Panc1 (cell line): ENCODE results near the gene ENPP7. TPM values are rescaled to one million over a fixed set of nuclear protein-coding genes. Genes with fewer than 3 reads are reported as not detected.

ENCODE experiments used
- ATAC-seq: fragments of 200-7000 bp; cut with Tn5 transposase; 2 replicates; pipeline ENCODE4 v1.9.1; 2020; ENCODE audit warnings: mild to moderate bottlenecking, moderate library complexity
- BruUV-seq: library from RNA; stranded (reverse); fragments of 400-500 nt; replicated peaks from 2 replicates; lab custom pipeline; 2021; lab: Mats Ljungman, UMichigan
- CTCF ChIA-PET: fragments of 300-600 bp; sonication (Branson Sonifier 250); formaldehyde crosslinking; loops from one replicate; lab custom pipeline; 2022; ENCODE audit warnings: antibody characterized with exemption; lab: Charles Lee
- POLR2A ChIA-PET: fragments of 300-600 bp; sonication (Branson Sonifier 250); formaldehyde crosslinking; loops from one replicate; lab custom pipeline; 2022; ENCODE audit warnings: antibody characterized with exemption; lab: Charles Lee
- DNase-seq: peaks from one replicate; pipeline ENCODE4 v3.0.0-alpha.2; 2010; ENCODE audit warnings: low read depth, low spot score
- H3K27ac ChIP-seq: 2 replicates; pipeline ENCODE4 v1.5.1; 2011; ENCODE audit warnings: mild to moderate bottlenecking, low read length, inconsistent platforms
- H3K27me3 ChIP-seq: fragments of 200-500 bp; sonication (Bioruptor generic); 2 replicates; pipeline ENCODE4 v1.6.0; 2014; ENCODE audit warnings: low read length, inconsistent platforms; ENCODE audit not compliant: control insufficient read depth, insufficient read depth
- H3K36me3 ChIP-seq: fragments of 200-500 bp; sonication (Bioruptor generic); 2 replicates; pipeline ENCODE4 v1.5.1; 2014; ENCODE audit warnings: inconsistent platforms, mild to moderate bottlenecking, low read length, moderate library complexity; ENCODE audit not compliant: control insufficient read depth, insufficient read depth
- H3K4me1 ChIP-seq: 2 replicates; pipeline ENCODE4 v1.5.1; 2011; ENCODE audit warnings: inconsistent platforms, mild to moderate bottlenecking, low read length, moderate library complexity; ENCODE audit not compliant: control insufficient read depth, insufficient read depth
- H3K4me3 ChIP-seq, 2 experiments: 2 replicates each; pipeline ENCODE4 v1.5.1; 2011 to 2012; ENCODE audit warnings: low read depth in 2 of 2, low read length in 2 of 2, mild to moderate bottlenecking in 2 of 2, inconsistent platforms in 1 of 2, moderate library complexity in 1 of 2
- H3K9me3 ChIP-seq: fragments of 200-500 bp; sonication (Bioruptor generic); 2 replicates; pipeline ENCODE4 v1.5.1; 2014; ENCODE audit warnings: low read depth, mild to moderate bottlenecking, inconsistent platforms, low read length, moderate library complexity; ENCODE audit not compliant: control insufficient read depth, insufficient read depth
- CTCF ChIP-seq: fragments of 450-650 bp; IDR thresholded peaks from 2 replicates; pipeline ENCODE4 v1.5.1; 2017; ENCODE audit warnings: mild to moderate bottlenecking
- POLR2AphosphoS5 ChIP-seq: IDR thresholded peaks from 2 replicates; pipeline ENCODE4 v1.6.1; 2012; ENCODE audit warnings: mild to moderate bottlenecking, low read depth, low read length, moderate library complexity
- REST ChIP-seq, 2 experiments: IDR thresholded peaks; 2 replicates each; pipeline ENCODE4 v1.6.1; 2011 to 2012; ENCODE audit warnings: low read depth in 2 of 2, control low read depth in 1 of 2, low read length in 1 of 2, mild to moderate bottlenecking in 1 of 2, moderate library complexity in 1 of 2; ENCODE audit not compliant: insufficient read depth in 1 of 2
- SIN3A ChIP-seq: IDR thresholded peaks from 2 replicates; pipeline ENCODE4 v1.6.1; 2012; ENCODE audit warnings: low read depth, mild to moderate bottlenecking, low read length, moderate library complexity, borderline replicate concordance; ENCODE audit not compliant: insufficient read depth
- TCF7L2 ChIP-seq: IDR thresholded peaks from 2 replicates; pipeline ENCODE4 v1.6.1; 2011; ENCODE audit warnings: mild to moderate bottlenecking, low read depth, low read length, inconsistent platforms
- in situ Hi-C: cut with HindIII; loops from 2 replicates; pipeline ENCODE4 v1.10.0; 2016; ENCODE audit warnings: low sequenced_read_pairs, low pct_unique_long_range_greater_than_20kb
- intact Hi-C: fragments of 100-400 bp; cut with micrococcal nuclease; formaldehyde crosslinking; loops from one replicate; pipeline ENCODE4 v1.10.0; 2022; ENCODE audit not compliant: unreplicated experiment
- total RNA-seq: library from RNA; stranded (reverse); gene quantifications from one replicate; pipeline ENCODE4 v1.2.1, GENCODE V29; 2021; ENCODE audit not compliant: unreplicated experiment

The ENPP7 gene
- total RNA-seq, 1 experiment from 2014 or later: not detected

DNA sequence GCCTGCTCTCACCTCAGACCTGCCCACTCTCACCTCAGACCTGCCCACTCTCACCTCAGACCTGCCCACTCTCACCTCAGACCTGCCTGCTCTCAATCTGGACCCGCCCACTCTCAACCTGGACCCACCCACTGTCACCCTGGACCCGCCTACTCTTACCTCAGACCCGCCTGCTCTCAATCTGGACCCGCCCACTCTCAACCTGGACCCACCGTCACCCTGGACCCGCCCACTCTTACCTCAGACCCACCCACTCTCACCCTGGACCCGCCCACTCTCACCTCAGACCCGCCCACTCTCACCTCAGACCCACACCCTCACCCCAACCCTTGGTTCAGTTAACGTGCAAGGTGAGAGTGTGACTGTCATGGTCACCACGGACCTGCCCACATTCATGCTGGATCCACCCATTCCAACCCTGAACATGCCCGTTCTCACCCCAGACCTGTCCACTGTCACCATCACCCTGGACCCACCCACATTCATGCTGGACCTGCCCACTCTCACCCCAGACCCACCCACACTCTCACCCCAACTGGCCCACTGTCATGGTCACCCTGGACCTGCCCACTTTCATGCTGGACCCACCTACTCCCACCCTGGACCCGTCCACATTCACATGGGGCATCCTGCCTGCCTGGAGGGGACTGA, 31.2 kb upstream of the ENPP7 start:
- intact Hi-C loops (loop anchor here (10.0 kb wide), 1 partner anchor 85 kb away; the partner anchor contains the start of gene RBFOX3), in situ Hi-C loops (no loop called here)
- ATAC-seq (no peak), DNase-seq (no peak)
- peaks cover 8% of the 10 kb centered on the region; the same call in 1 of the 2 replicates for H3K4me1 ChIP-seq
- no peaks in the 10 kb centered on the region for H3K9me3 ChIP-seq
- ChIA-PET POLR2A (no interaction called here), CTCF (no interaction called here)
- no peaks in the 10 kb centered on the region for H3K36me3 ChIP-seq
- no peak overlapping the region for H3K27ac ChIP-seq
- no TSS peak for BruUV-seq
- H3K4me3 ChIP-seq: no peak overlapping the region
- TF ChIP-seq SIN3A (no peak), POLR2AphosphoS5 (no peak), REST (IDR thresholded peaks at IDR 0.05; ENCODE audit: insufficient read depth in 1 of 2, low read depth in 2 of 2, low read length in 1 of 2) (no peak), TCF7L2 (no peak), CTCF (no peak)
- no peaks in the 10 kb centered on the region for H3K27me3 ChIP-seq

DNA sequence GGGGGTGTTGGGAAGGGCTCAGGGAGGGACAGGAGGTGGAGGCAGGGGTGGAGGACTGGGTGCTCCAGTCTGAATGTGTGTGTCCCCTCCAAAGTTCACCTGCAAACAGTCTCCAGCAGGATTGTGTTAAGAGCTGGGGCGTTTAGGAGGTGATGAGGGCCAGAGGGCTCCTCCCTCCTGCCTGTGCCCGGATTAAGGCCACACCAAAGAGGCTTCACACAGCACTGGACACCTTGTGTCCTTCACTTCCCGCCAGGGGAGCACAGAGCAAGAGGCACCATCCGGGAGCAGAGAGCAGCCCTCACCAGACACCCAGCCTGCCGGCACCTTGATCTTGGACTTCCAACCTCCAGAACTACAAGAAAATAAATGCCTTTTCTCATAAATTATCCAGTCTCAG, 30.2 kb upstream of the ENPP7 start:
- POLR2A ChIA-PET: no interaction called here
- no peaks in the 10 kb centered on the region for H3K9me3 ChIP-seq
- ATAC-seq: peak; percentile 50
- no TSS peak for BruUV-seq
- no peak overlapping the region for H3K27ac ChIP-seq
- no peaks in the 10 kb centered on the region for H3K36me3 ChIP-seq
- in situ Hi-C loops (no loop called here), intact Hi-C loops (loop anchor here (10.0 kb wide), 1 partner anchor 86 kb away; the partner anchor contains the start of gene RBFOX3)
- H3K4me3 ChIP-seq: no peak overlapping the region
- TF ChIP-seq CTCF: no peak
- no peak for TF ChIP-seq SIN3A
- TF ChIP-seq REST (IDR thresholded peaks at IDR 0.05; ENCODE audit: insufficient read depth in 1 of 2, low read depth in 2 of 2, low read length in 1 of 2): no peak
- TF ChIP-seq POLR2AphosphoS5: no peak
- no peak for TF ChIP-seq TCF7L2
- H3K27me3 ChIP-seq: no peaks in the 10 kb centered on the region
- peaks cover 8% of the 10 kb centered on the region; the same call in 1 of the 2 replicates for H3K4me1 ChIP-seq
- CTCF ChIA-PET: interaction anchor here (0.5 kb wide), 1 partner anchor 33 kb away, joined by 3 read pairs; no protein-coding TSS in a partner anchor
- no peak for DNase-seq
